ENCODE results near the gene ZFHX3. TPM values are rescaled to one million over a fixed set of nuclear protein-coding genes. Genes with fewer than 3 reads are reported as not detected.

ZFHX3 gene
- total and polyA plus RNA-seq, 2 of the 8 experiments (the other 6 are each of a cell fraction or from before 2014, with no cell fraction given) = 0.08 to 0.99 TPM

- Histone ChIP-seq H2BK15ac (ENCODE audit: low read length) (no peak overlapping the region), H3K4ac (replicated peaks; ENCODE audit: insufficient read length, low read depth, low read length) (no peak overlapping the region), H3K79me2 (ENCODE audit: control insufficient read depth in 1 of 2, insufficient read depth in 2 of 2, low read length in 2 of 2) (no peaks in the 10 kb centered on the region), H3K56ac (replicated peaks; ENCODE audit: insufficient read length, low read depth, low read length) (no peak overlapping the region), H3K14ac (ENCODE audit: insufficient read length) (no peak overlapping the region), H3K23me2 (ENCODE audit: low read depth, low read length) (no peaks in the 10 kb centered on the region), H3K27ac (ENCODE audit: low read depth, low read length) (no peak overlapping the region), H2BK120ac (replicated peaks; ENCODE audit: low read depth, low read length) (no peak overlapping the region), H4K91ac (replicated peaks; ENCODE audit: insufficient read length, low read length) (no peak overlapping the region), H3K9ac (replicated peaks in 1 of 4; ENCODE audit: extremely low read depth in 1 of 4, low read depth in 3 of 4, low read length in 3 of 4) (no peak overlapping the region), H2BK20ac (ENCODE audit: low read length) (no peak overlapping the region), H2AK5ac (ENCODE audit: low read depth, low read length) (peak overlapping the region; percentile 33; the same call in 1 of the 2 replicates), H4K5ac (ENCODE audit: insufficient read length, low read depth, low read length) (no peak overlapping the region), H3K18ac (ENCODE audit: extremely low read depth, low read length) (no peak overlapping the region), H3K79me1 (ENCODE audit: low read depth, low read length) (no peaks in the 10 kb centered on the region), H2AFZ (ENCODE audit: low read length) (no peak overlapping the region), H3K4me2 (ENCODE audit: insufficient read depth in 1 of 2, low read depth in 2 of 2, low read length in 2 of 2) (no peak overlapping the region), H3K23ac (ENCODE audit: insufficient read length) (no peak overlapping the region), H4K20me1 (replicated peaks in 1 of 2; ENCODE audit: control insufficient read depth in 1 of 2, insufficient read depth in 2 of 2, low read length in 2 of 2) (peaks cover 7 to 13% of the 10 kb centered on the region in 2 experiments), H3K27me3 (replicated peaks in 1 of 4; ENCODE audit: control insufficient read depth in 3 of 4, extremely low read depth in 1 of 4, insufficient read depth in 3 of 4, low read length in 3 of 4) (peaks cover under 1 to 43% (median 27%) of the 10 kb centered on the region in 4 experiments), H2BK12ac (ENCODE audit: low read depth, low read length) (no peak overlapping the region), H3K4me1 (replicated peaks in 1 of 4; ENCODE audit: control insufficient read depth in 3 of 4, insufficient read depth in 4 of 4, low read length in 3 of 4) (no peaks in the 10 kb centered on the region; a peak in 1 of 7 replicates), H3K36me3 (ENCODE audit: control insufficient read depth in 2 of 4, insufficient read depth in 4 of 4, low read length in 3 of 4) (no peaks in the 10 kb centered on the region), H3K9me3 (ENCODE audit: insufficient read depth in 2 of 2, low read depth in 1 of 2, low read length in 1 of 2) (no peaks in the 10 kb centered on the region), H3K4me3 (ENCODE audit: extremely low read depth in 1 of 4, insufficient read depth in 2 of 4, low read depth in 3 of 4, low read length in 4 of 4) (no peak overlapping the region), H4K8ac (ENCODE audit: extremely low read depth, insufficient read depth, low read length) (no peak overlapping the region), H2BK5ac (ENCODE audit: low read depth, low read length) (no peak overlapping the region)
- ChIA-PET CTCF (ENCODE audit: partially characterized antibody) (interaction anchor here (0.6 to 6.1 kb wide), 11 partner anchors 26 to 1085 kb away, joined by 3 to 38 read pairs (median 4); no protein-coding TSS in a partner anchor), POLR2A (ENCODE audit: partially characterized antibody) (no interaction called here)
- 92% methylated on average over 12 of the region's 12 CpGs; no CpG with 5 or more reads in 1 of the 2 experiments for WGBS, 2 experiments (ENCODE audit: extremely low coverage in 1 of 2, insufficient coverage in 1 of 2, insufficient read length in 1 of 2, insufficient replicate concordance in 2 of 2, low coverage in 1 of 2, low lambda C conversion rate in 2 of 2, missing lambda C conversion rate in 1 of 2)
- FAIRE-seq (no peak), DNase-seq (ENCODE audit: low read depth in 1 of 2, low spot score in 2 of 2) (no peak)
- TF ChIP-seq EGR1 (IDR thresholded peaks at IDR 0.05; ENCODE audit: borderline replicate concordance, low read depth, low read length) = no peak
- TF ChIP-seq PHF8 (conservative IDR thresholded peaks at IDR 0.05; ENCODE audit: low read depth, low read length) = no peak
- TF ChIP-seq NRF1 (IDR thresholded peaks at IDR 0.05; ENCODE audit: low read depth, low read length) = no peak
Observed at GRCh38 chr16:73021866-73022495, 25.9 kb downstream of the ZFHX3 start.
